Activated CD8-positive, alpha-beta memory T cell treated with anti-CD3 and anti-CD28 coated beads, Interleukin-2, amount 50 U/mL, for 1 hour (primary cell): ENCODE results near the gene OR5I1.
"Not testable (repeated sequence)": the region's sequence is repeated elsewhere in the genome, so short reads cannot be mapped to it uniquely, and the experiment has no call there.

Source experiments
- DNase-seq: peaks from one replicate; pipeline ENCODE4 v3.0.0-alpha.2; 2020; ENCODE audit errors: extremely low read depth

The OR5I1 gene

DNA sequence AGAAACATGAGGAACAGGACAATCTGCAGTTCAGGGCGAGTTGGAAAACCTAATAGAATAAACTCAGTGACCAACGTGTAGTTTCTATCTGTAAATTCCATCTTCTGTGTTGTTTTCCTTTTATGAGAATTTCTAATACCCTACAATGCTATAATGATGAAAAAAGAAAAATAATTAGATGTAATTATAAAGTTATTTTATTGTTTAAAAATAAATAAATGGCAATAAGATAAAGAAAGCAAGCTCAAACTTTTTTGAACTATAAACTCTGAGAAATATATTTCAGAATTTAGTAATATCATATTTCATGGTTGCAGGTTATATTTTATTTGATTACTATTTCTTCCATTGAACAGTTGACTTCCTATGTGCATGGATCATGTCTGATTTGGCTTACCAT is at the start of gene OR5I1:
Gene OR5I1 (minus strand): TSS at position 101 of the 400 bp plus-strand sequence. CDS start 0 bp downstream, at position 101.
- DNase-seq = no peak

DNA sequence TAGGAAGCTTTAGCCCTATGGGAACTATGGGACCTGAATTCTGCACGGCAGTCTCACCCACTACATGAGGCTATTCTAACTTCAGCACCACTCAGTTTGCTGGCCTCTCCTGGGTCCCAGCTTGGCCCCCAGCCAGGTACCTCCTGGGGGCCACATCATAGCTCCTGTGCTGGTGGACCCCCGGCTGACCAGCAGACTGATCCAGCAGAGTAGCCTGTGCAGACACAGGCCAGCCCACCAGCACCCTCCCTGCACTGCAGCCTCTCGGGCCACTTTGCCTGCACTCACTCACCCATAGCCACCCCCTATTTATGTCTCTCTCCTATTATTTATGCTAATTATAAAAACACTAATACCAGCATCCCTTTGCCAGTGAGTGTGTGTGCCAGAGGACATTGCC is 34.7 kb upstream of the OR5I1 start:
- no peak for DNase-seq

DNA sequence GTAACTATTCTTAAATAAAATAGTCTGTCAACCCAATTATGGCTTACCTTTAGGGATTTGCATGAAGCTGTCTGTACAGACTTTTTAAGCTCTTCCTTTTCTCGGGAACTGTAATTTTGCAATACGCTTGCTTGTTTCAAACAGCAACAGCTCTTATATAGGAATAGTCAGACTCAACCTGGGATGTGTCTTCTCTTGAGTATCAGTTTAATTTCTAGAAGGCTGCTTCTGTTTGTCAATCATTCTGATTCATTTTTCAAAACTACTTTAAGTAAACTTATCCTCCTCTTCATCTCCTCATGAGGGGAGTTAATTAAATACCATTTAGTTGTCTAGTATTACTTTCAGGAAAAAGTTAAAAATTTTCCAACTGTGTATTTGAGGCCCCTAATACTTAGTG is 33.6 kb upstream of the OR5I1 start, which contains the start of gene OR10AG1:
Gene OR10AG1 (minus strand): TSS at position 101 of the 400 bp plus-strand sequence. CDS start 38 bp downstream, at position 63.
- DNase-seq = no peak

DNA sequence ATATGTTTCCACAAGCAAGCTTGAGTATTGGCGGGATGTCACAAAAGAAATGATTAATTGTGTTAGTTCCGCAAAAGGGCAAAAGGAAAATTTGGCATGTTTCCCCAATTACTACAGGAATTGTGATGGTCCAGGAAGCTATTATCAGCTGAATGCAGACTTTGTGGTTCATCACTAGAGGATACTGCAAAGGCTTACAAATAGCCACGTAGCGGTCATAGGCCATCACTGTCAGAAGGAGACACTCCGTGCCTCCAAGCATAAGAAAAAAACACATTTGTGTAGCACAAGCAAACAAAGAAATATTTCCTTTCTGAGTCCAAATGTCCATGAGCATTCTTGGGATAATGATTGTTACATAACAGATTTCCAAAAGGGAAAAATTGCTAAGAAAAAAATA is 31.7 kb upstream of the OR5I1 start:
- no peak for DNase-seq

GRCh38 chr11:55966391-55966790 is 30.2 kb upstream of the OR5I1 start:
- no peak for DNase-seq

GRCh38 chr11:55956521-55956920 is 20.3 kb upstream of the OR5I1 start:
- DNase-seq = no peak

DNA sequence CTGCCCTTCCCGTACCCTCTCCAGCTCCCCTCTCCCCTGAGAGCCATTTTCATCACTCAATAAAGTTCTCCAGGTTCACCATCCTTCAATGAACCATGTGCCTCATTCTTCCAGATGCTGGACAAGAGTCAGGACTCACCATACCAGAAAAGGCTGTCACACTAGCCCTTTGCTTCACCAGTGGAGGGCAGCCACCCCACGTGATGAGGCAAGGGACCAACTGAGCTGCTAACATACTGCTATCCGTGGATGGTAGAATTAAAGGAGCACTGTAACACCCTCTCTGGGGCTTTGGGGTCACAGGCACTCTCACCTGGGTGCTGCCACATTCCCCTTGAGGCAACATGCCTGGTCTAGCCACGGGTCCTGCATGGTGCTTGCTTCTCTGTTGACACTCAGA is 13.1 kb upstream of the OR5I1 start:
- no peak for DNase-seq

DNA sequence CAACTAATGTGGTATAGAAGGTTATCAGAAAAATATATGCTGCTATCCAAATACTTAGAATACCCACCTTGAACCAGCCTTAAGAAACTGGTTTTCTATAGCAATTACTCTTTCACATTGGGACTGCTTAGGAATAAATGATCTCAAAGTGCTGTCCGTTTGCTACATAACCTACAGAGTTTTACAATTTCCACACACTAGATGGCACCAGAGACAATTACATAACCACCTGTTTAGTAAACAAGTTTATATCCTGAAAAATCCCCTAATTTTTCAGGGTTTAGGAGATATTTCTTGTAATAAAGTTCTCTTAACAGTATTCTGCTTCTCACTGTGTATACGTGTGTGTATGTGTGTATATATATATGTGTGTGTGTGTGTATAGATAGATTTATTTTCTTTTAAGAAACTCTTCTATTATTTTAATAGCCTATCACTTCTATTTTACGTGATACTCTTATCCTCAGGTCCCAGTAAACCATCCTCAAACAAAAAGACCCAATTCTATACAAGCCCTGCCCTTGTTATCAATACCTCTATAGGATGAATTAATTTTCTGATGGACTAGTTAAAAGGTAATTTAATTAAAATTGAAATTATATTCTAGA is 6.7 kb upstream of the OR5I1 start:
- no peak for DNase-seq

GRCh38 chr11:55920537-55920936 is 15.7 kb downstream of the OR5I1 start:
- DNase-seq = no peak

DNA sequence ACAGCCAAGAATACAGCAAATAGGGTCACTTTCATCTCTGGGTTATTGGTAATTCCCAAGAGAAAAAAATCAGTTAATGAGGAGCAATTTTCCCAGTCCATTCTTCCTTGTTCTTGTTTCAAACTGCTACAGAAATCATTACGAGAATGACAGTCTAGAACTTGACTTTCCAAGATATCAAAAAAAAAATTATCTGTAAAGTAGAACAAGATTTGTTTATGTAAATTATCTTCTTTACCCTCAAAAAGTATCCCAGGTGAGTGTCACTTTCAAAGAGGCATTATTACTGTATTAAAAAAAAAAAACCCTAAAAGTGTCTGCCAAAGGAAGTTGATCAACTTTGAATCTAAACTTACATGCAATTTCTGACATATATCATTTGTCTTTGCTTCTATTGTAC is 21.7 kb downstream of the OR5I1 start, which contains the start of gene OR5W2:
Gene OR5W2 (minus strand): TSS at position 101 of the 400 bp plus-strand sequence. CDS start 0 bp downstream, at position 101.
- DNase-seq = no peak

GRCh38 chr11:55902308-55902707 is 33.9 kb downstream of the OR5I1 start:
- DNase-seq = no peak

DNA sequence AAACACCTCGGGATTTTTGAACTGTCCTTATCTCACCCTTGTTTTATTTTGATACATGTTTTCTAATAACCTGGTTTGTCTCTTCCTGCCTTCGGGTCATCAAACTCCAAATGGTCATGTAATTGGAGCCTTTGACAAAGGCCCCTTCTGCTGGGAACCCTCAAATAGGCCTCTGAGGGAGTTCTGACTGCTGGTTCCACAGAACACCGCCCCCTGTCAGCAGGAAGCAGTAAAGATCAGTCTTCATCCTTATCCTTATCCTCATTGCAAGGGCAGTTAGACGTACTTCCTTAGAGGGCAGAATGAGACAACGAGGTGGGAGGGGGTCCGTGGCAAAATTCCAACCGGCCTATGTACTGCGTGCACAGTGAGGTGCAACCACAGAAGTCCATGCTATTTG is 41.0 kb downstream of the OR5I1 start:
- DNase-seq = no peak

GRCh38 chr11:55885481-55885880 is 50.7 kb downstream of the OR5I1 start:
- not testable (repeated sequence) for DNase-seq
